ENCODE results near the gene DIAPH2. TPM values are rescaled to one million over a fixed set of nuclear protein-coding genes. Genes with fewer than 3 reads are reported as not detected.

The DIAPH2 gene
- total and polyA plus RNA-seq, 10 donors, result 2.5 to 32.1 (median 17.7) TPM

DNA sequence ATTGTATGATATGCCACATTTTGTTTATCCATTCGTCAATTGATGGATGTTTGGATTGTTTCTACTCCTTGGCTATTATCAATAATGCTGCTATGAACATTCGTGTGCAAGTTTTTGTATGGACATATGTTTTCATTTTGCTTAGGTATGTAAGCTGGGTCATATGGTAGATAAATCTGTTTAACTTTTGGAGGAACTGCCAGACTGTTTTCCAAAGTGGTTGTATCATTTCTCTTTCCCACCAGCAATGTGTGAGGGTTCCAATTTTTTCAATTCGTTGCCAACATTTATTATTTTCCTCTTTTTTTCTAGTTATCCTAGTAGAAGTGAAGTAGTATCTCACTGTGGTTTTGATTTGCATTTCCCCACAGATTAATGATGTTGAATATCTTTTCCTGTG is 71.8 kb downstream of the DIAPH2 start:
- Histone ChIP-seq H3K4me3 (no peak overlapping the region), H3K27me3 (replicated peaks in 1 of 7) (no peaks in the 10 kb centered on the region), H3K27ac (no peak overlapping the region), H3K4me1 (no peaks in the 10 kb centered on the region), H3K36me3 (peaks cover 0 to 16% (median 0%) of the 10 kb centered on the region in 6 donors), H3K9me3 (no peaks in the 10 kb centered on the region)
- intact Hi-C loops (cut with DNase I; ENCODE audit: low total_unique reads), result loop anchor here (10.0 kb wide), 1 partner anchor 928 kb away; no protein-coding TSS in a partner anchor
- WGBS, 5 donors, result 74 to 97% (median 91%) methylated on average over 3 of the region's 3 CpGs
- DNase-seq, result no peak
- TF ChIP-seq, protein P1, sequence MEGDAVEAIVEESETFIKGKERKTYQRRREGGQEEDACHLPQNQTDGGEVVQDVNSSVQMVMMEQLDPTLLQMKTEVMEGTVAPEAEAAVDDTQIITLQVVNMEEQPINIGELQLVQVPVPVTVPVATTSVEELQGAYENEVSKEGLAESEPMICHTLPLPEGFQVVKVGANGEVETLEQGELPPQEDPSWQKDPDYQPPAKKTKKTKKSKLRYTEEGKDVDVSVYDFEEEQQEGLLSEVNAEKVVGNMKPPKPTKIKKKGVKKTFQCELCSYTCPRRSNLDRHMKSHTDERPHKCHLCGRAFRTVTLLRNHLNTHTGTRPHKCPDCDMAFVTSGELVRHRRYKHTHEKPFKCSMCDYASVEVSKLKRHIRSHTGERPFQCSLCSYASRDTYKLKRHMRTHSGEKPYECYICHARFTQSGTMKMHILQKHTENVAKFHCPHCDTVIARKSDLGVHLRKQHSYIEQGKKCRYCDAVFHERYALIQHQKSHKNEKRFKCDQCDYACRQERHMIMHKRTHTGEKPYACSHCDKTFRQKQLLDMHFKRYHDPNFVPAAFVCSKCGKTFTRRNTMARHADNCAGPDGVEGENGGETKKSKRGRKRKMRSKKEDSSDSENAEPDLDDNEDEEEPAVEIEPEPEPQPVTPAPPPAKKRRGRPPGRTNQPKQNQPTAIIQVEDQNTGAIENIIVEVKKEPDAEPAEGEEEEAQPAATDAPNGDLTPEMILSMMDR (IDR thresholded peaks at IDR 0.05 in 8 of 11, conservative IDR thresholded peaks at IDR 0.05 in 3 of 11), result no peak
- TF ChIP-seq POLR2AphosphoS5 (IDR thresholded peaks at IDR 0.05) (no peak), POLR2A (IDR thresholded peaks at IDR 0.05) (no peak)

DNA sequence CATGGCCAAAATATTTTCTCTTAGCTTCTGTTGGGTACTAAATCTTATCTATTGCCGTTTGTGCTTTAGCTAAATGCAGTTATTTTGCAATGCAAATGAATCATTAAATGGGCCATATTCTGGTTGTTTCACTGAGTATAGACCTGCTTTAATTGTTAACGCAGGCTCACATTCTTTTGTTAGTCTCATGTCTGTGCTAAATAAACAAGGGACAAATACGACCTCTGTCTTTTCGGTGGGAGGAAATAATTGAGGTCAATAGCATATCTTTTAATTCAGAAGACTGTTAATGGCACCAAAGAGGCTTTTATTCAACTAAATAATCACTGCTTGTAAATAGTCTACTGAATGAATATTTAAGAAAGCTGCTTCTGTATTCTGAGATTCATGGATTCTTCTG is 76.9 kb downstream of the DIAPH2 start:
- TF ChIP-seq, protein P1 (IDR thresholded peaks at IDR 0.05 in 8 of 11, conservative IDR thresholded peaks at IDR 0.05 in 3 of 11), result no peak
- TF ChIP-seq POLR2AphosphoS5 (IDR thresholded peaks at IDR 0.05) (no peak), POLR2A (IDR thresholded peaks at IDR 0.05) (no peak)
- 52 to 87% (median 84%) methylated on average over 4 of the region's 4 CpGs for WGBS, 5 donors
- Histone ChIP-seq H3K9me3 (no peaks in the 10 kb centered on the region), H3K27ac (no peak overlapping the region), H3K36me3 (peaks cover 0 to 12% (median 0%) of the 10 kb centered on the region in 6 donors), H3K4me3 (no peak overlapping the region), H3K4me1 (peaks cover 0 to 4% (median 0%) of the 10 kb centered on the region in 6 donors), H3K27me3 (replicated peaks in 1 of 7) (no peaks in the 10 kb centered on the region)
- no peak for DNase-seq
- intact Hi-C loops (cut with DNase I; ENCODE audit: low total_unique reads), result no loop called here

GRCh38 chrX:96763608-96764007 is 79.0 kb downstream of the DIAPH2 start:
- Histone ChIP-seq H3K4me3 (no peak overlapping the region), H3K27ac (no peak overlapping the region), H3K27me3 (replicated peaks in 1 of 7) (no peaks in the 10 kb centered on the region), H3K36me3 (peaks cover 0 to 7% (median 0%) of the 10 kb centered on the region in 6 donors), H3K4me1 (peaks cover 0 to 4% (median 0%) of the 10 kb centered on the region in 6 donors), H3K9me3 (no peaks in the 10 kb centered on the region)
- DNase-seq, result no peak
- intact Hi-C loops (cut with DNase I; ENCODE audit: low total_unique reads), result no loop called here
- WGBS, 5 donors, result 73 to 95% (median 88%) methylated on average over 4 of the region's 4 CpGs
- TF ChIP-seq, protein P1 (IDR thresholded peaks at IDR 0.05 in 8 of 11, conservative IDR thresholded peaks at IDR 0.05 in 3 of 11), result no peak
- TF ChIP-seq POLR2A (IDR thresholded peaks at IDR 0.05), result no peak
- no peak for TF ChIP-seq POLR2AphosphoS5 (IDR thresholded peaks at IDR 0.05)

DNA sequence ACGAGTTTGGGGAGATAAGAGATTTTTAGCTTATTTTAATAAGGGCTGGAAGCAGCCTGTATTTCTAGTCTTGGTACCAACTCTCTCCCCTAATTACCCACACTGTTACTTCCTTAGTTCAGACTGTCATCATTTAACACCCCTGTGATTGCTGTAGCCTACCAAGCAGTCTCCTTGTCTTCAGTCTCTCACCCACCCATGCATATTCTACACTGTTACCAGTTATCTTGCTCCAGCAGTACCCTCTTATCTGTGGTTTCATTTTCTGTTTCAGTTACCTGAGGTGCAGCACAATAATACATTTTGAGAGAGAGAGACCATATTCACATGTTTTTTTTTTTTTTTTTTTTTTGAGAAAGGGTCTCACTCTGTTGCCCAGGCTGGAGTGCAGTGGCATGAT is 80.2 kb downstream of the DIAPH2 start:
- DNase-seq, result no peak
- WGBS, 5 donors, result 47 to 82% (median 68%) methylated on average over 1 of the region's 1 CpG
- no peaks in the 10 kb centered on the region for H3K27me3 ChIP-seq (replicated peaks in 1 of 7)
- intact Hi-C loops (cut with DNase I; ENCODE audit: low total_unique reads), result no loop called here
- no peak overlapping the region for H3K4me3 ChIP-seq
- H3K4me1 ChIP-seq, result peaks cover 0 to 4% (median 0%) of the 10 kb centered on the region in 6 donors
- TF ChIP-seq POLR2AphosphoS5 (IDR thresholded peaks at IDR 0.05), result no peak
- no peak for TF ChIP-seq POLR2A (IDR thresholded peaks at IDR 0.05)
- TF ChIP-seq, protein P1 (IDR thresholded peaks at IDR 0.05 in 8 of 11, conservative IDR thresholded peaks at IDR 0.05 in 3 of 11), result no peak
- H3K9me3 ChIP-seq, result no peaks in the 10 kb centered on the region
- H3K27ac ChIP-seq, result no peak overlapping the region
- H3K36me3 ChIP-seq, result no peaks in the 10 kb centered on the region

Measured in spleen (tissue), 11 donors.